PFSK-1 (cell line): ENCODE data around the gene GRK5.

Experiments used
- FOXP2 ChIP-seq: optimal IDR thresholded peaks from 2 replicates; pipeline ENCODE3; 2011; ENCODE audit warnings: borderline replicate concordance, control low read depth, inconsistent platforms; ENCODE audit not compliant: insufficient read depth; ENCODE audit errors: extremely low read length, extremely low read depth
- POLR2AphosphoS5 ChIP-seq: IDR thresholded peaks from 2 replicates; pipeline ENCODE4 v1.6.1; 2012; ENCODE audit warnings: low read depth, mild to moderate bottlenecking, control low read depth, low read length, moderate library complexity
- SIN3A ChIP-seq: IDR thresholded peaks from 2 replicates; pipeline ENCODE4 v1.6.1; 2012; ENCODE audit warnings: mild to moderate bottlenecking, low read length, moderate library complexity, borderline replicate concordance; ENCODE audit not compliant: insufficient read depth
- TAF1 ChIP-seq: IDR thresholded peaks from 2 replicates; pipeline ENCODE4 v1.6.1; 2012; ENCODE audit warnings: low read length, control low read depth, borderline replicate concordance; ENCODE audit not compliant: insufficient read depth
- TF ChIP-seq, protein P1 (sequence below), 2 experiments: IDR thresholded peaks; 2 replicates each; pipeline versions ENCODE4 v1.6.1 to v1.8.0; 2011 to 2012; ENCODE audit warnings: low read depth in 2 of 2, low read length in 2 of 2, control low read depth in 1 of 2, inconsistent platforms in 1 of 2, mild to moderate bottlenecking in 1 of 2, moderate library complexity in 1 of 2; ENCODE audit not compliant: insufficient read depth in 1 of 2

GRK5 gene

DNA sequence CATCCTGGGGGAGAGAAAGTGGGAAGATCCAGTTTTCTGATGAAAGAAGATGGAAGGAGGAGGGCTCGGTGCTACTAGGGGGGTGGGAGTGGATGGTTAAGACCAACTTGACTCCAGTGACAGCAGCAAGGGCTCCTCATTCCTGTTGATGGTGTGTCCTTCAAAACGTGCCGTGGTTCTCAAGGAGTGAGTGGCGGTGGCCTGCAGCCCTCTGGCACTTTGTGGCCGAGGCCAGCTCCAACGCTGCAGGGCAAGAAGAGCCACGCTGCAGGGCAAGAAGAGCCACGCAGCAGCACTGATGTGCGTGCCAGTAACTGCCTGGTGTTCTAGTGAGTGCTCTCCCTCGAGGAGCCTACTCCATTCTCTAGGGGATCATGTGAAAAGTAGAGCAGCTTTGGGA, 72.1 kb downstream of the GRK5 start:
- TF ChIP-seq FOXP2 (no peak), POLR2AphosphoS5 (no peak), TAF1 (no peak), SIN3A (no peak)
- TF ChIP-seq, protein P1, sequence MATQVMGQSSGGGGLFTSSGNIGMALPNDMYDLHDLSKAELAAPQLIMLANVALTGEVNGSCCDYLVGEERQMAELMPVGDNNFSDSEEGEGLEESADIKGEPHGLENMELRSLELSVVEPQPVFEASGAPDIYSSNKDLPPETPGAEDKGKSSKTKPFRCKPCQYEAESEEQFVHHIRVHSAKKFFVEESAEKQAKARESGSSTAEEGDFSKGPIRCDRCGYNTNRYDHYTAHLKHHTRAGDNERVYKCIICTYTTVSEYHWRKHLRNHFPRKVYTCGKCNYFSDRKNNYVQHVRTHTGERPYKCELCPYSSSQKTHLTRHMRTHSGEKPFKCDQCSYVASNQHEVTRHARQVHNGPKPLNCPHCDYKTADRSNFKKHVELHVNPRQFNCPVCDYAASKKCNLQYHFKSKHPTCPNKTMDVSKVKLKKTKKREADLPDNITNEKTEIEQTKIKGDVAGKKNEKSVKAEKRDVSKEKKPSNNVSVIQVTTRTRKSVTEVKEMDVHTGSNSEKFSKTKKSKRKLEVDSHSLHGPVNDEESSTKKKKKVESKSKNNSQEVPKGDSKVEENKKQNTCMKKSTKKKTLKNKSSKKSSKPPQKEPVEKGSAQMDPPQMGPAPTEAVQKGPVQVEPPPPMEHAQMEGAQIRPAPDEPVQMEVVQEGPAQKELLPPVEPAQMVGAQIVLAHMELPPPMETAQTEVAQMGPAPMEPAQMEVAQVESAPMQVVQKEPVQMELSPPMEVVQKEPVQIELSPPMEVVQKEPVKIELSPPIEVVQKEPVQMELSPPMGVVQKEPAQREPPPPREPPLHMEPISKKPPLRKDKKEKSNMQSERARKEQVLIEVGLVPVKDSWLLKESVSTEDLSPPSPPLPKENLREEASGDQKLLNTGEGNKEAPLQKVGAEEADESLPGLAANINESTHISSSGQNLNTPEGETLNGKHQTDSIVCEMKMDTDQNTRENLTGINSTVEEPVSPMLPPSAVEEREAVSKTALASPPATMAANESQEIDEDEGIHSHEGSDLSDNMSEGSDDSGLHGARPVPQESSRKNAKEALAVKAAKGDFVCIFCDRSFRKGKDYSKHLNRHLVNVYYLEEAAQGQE (IDR thresholded peaks at IDR 0.05; ENCODE audit: insufficient read depth in 1 of 2, low read depth in 2 of 2, low read length in 2 of 2): no peak

DNA sequence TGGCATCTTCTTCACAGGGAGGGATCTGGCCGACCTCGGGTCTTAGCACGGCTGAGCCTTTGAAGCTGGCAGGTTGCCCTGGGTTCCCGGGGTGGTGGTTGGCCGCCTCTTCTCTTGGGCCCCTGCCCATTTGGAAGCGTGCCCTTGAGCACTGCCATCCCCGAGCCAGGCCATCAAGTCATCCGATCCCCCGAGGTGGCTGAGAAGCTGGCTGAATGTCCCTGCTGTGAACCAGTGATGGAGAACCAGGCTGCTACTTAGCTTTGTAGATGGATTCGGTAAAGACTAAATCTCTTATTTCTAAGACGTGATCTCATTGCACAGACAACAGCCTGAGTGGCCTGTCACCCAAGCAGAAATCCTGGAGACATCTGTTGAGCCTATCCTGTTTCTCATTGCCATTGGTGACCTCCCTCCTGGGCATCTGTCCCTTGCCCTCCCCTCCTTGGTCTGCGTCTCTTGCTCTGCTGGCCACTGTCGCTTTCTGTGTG, 74.3 kb downstream of the GRK5 start:
- TF ChIP-seq SIN3A: no peak
- no peak for TF ChIP-seq POLR2AphosphoS5
- TF ChIP-seq FOXP2: no peak
- TF ChIP-seq, protein P1 (IDR thresholded peaks at IDR 0.05; ENCODE audit: insufficient read depth in 1 of 2, low read depth in 2 of 2, low read length in 2 of 2): no peak
- no peak for TF ChIP-seq TAF1

DNA sequence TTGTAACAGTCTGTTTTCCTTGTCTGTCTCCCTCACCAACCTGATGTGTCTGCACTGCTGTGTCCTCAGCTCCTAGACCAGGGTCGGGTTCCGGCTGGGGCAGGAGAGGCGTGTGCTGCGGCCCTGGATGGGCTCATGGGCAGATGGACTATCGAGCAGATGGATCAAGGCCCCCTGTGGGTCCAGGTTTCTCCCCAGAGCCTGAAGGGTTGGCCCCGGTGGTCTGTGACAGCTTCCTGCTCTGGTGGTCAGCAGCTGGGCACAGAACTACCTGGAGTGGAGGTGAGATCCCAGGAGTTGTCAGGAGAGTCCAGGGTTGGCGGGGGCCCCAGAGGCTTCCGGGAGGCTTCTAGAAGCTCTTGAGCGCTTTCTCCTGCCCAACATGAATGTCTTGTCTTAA, 75.1 kb downstream of the GRK5 start:
- TF ChIP-seq SIN3A (no peak), TAF1 (no peak)

DNA sequence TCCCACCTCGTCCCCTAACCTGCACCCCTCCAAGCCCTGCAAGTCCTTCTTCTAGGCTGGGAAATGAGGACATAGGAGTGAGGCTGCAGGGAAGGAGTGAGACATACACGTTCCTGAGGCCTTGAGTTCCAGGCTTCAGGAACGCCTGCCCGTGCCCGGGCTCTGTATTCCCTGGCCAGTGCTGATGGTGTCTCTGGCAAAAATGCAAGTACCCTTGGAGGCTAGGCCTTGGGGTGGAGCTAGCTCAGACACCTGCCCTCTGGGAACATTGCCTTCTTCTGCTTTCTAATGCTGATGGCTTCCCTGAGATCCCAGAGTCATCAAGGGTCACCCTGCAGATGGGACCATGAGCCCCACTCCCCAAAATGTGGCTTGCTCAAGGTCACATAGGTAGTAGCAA, 76.0 kb downstream of the GRK5 start:
- TF ChIP-seq SIN3A (no peak), TAF1 (no peak)

DNA sequence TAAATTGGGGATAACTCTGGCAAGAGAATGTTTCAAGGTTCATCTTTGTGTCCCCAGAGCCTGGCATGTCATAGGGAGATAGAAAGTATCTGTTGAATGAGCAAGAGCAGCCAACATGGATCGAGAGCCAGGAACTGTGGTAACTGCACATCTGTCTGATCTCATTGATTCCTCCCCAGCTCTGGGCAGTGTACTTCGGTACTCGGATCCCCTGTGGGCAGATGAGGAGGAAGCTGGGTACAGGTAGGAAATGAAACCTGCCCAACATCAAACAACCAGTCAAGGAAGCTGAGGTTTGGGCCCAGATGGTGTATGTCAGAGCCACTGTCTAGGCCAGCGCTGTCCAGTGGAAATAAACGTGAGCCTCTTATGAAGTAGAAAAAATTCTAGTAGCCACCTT, 76.4 kb downstream of the GRK5 start:
- TF ChIP-seq TAF1 (no peak), POLR2AphosphoS5 (no peak), SIN3A (no peak), FOXP2 (no peak)
- TF ChIP-seq, protein P1 (IDR thresholded peaks at IDR 0.05; ENCODE audit: insufficient read depth in 1 of 2, low read depth in 2 of 2, low read length in 2 of 2): no peak

DNA sequence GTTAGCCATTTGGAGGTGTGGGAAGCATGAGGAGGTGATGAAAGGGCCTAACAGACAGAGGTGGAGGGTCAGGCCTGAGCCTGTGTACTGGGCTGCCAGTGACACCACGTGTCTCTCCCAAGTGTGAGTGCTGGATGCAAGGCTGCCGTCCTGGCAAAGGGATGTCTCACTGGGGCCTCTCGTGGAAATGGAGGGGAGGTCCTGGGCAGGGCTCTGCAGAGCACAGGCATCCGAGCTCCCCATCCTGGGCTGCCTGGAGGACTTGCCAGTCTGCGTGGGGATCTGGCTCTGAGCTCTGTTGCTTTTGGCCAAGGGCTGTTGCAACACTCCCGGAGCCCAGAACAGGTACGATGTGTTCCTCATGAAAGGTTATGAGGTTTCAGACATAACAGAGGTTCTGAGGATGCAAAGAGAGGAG, 77.3 kb downstream of the GRK5 start:
- no peak for TF ChIP-seq TAF1

DNA sequence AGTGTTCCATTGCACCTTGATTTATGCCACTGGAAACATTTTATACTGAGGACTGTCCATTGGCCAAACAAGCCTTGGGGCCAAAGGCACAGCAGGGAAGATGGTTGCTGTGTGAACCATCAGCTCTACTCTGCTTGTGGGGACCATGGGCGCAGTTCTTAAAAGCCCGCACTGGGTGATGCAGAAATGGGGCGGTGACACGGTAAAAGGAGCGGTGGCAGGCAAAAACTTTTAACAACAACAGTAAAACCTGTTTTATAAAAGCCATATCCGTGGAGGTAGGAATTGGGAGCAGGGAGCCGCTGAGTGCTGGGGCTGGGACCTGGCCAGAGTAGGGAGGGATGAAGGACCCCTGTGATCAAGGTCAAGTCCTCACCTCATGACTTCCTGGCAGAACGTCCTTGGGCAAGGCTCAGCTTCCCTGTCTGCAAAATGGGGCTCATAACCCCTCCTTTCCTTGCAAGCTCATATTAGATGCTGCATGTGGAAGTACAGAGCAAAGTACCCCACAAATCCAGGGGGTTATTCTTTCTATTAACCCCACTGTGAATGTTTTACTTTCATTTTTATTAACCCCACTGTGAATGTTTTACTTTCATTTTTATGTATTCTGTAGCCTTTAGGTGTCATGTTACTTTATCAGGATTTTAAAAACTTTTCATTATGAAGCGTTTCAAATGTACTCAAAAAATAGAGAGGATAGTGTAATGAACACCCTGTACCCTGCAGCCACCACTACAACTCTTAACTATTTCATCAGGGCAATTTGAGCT, 78.3 kb downstream of the GRK5 start:
- TF ChIP-seq SIN3A (no peak), FOXP2 (no peak), TAF1 (no peak), POLR2AphosphoS5 (no peak)
- TF ChIP-seq, protein P1 (IDR thresholded peaks at IDR 0.05; ENCODE audit: insufficient read depth in 1 of 2, low read depth in 2 of 2, low read length in 2 of 2): no peak
